Fibroblast of villous mesenchyme (primary cell): Measurements from ENCODE around the gene TMEM237. TPM values are rescaled to one million over a fixed set of nuclear protein-coding genes. Genes with fewer than 3 reads are reported as not detected.

Source experiments
- DNase-seq: peaks from one replicate; pipeline ENCODE4 v3.0.0-alpha.2; 2010; ENCODE audit warnings: low read depth
- H3K4me3 ChIP-seq: 2 replicates; pipeline ENCODE4 v1.5.1; 2011; ENCODE audit warnings: low read depth, mild to moderate bottlenecking, low read length
- CTCF ChIP-seq: IDR thresholded peaks from 2 replicates; pipeline ENCODE4 v1.5.1; 2012; ENCODE audit warnings: low read depth, mild to moderate bottlenecking, low read length; ENCODE audit not compliant: insufficient read depth
- total RNA-seq: library from RNA; depleted of rRNA; stranded (reverse); fragments of >200 nt; gene quantifications from 2 replicates; pipeline ENCODE4 v1.2.3, GENCODE V29; 2012

TMEM237 gene
- total RNA-seq, 1 donor: 76.9 TPM

GRCh38 chr2:201642579-201643215, 606 bp downstream of the TMEM237 start:
- peak overlapping the region; percentile 96 for H3K4me3 ChIP-seq
- no peak for TF ChIP-seq CTCF
- DNase-seq: peak; percentile 77

- no peak for DNase-seq
- H3K4me3 ChIP-seq: peak overlapping the region; percentile 96
- no peak for TF ChIP-seq CTCF
These were observed 1.2 kb downstream of the TMEM237 start for GRCh38 chr2:201642086-201642578.

- TF ChIP-seq CTCF: no peak
- DNase-seq: no peak
- no peak overlapping the region for H3K4me3 ChIP-seq
These were observed 4.1 kb downstream of the TMEM237 start for GRCh38 chr2:201639205-201639604.

- no peak for TF ChIP-seq CTCF
- DNase-seq: no peak
- no peak overlapping the region for H3K4me3 ChIP-seq
These were observed 5.0 kb downstream of the TMEM237 start for GRCh38 chr2:201638326-201638725.

- DNase-seq: no peak
- no peak for TF ChIP-seq CTCF
- H3K4me3 ChIP-seq: no peak overlapping the region
These were observed 9.5 kb downstream of the TMEM237 start for GRCh38 chr2:201633661-201634249.

- H3K4me3 ChIP-seq: no peak overlapping the region
- no peak for TF ChIP-seq CTCF
- DNase-seq: no peak
These were observed 12.3 kb downstream of the TMEM237 start for GRCh38 chr2:201631041-201631440.
